Thyroid gland (tissue), 4 donors: ENCODE measurements around the gene EZR.

Source experiments
- POLR2A ChIP-seq, 2 donors: fragments of 450-650 bp; IDR thresholded peaks; one replicate each; pipeline ENCODE4 v1.6.1; 2017; ENCODE audit warnings: antibody characterized with exemption in 2 of 2, mild to moderate bottlenecking in 2 of 2, moderate library complexity in 1 of 2
- TF ChIP-seq, protein P1 (sequence below), 6 experiments: fragments of 200-600 bp in 3 of 6; fragments of 450-650 bp in 3 of 6; sonication (generic) in 3 of 6; IDR thresholded peaks; one replicate each; pipeline ENCODE4 v1.5.1; 2016 to 2019; ENCODE audit warnings: antibody characterized with exemption in 6 of 6, mild to moderate bottlenecking in 2 of 6, inconsistent platforms in 1 of 6, moderate library complexity in 1 of 6

DNA sequence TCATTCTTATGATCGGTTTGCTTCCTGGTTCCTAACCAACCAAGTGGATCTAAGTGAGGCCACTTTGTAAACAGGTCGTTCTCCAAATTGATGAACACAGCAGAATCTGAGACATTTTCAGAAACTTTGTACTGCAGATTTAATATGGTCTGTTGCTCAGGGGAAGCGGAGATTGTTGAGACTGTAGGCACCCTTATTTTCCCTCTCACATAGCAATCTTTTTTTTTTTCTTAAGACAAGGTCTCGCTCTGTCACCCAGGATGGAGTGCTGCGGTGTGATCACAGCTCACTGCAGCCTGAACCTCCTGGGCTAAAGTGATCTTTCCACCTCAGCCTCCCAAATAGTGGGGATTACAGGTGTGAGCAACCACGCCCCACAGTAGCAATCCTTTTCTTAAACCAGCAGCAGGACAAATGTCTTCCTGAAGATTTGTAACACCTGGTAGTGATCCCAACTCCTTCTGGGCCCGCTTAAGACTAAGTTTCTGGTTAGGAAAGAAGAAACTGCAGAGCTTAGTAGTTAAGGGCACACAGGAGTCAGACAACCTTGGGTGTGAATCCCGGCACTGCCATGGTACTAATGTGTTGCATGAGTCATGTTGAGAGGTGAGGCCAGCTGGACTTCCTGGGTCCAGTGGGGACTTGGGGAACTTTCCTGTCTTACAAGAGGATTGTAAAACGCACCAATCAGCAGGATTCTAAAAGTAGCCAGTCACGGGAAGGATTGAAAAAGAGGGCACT is 48.4 kb upstream of the EZR start:
- TF ChIP-seq, protein P1, sequence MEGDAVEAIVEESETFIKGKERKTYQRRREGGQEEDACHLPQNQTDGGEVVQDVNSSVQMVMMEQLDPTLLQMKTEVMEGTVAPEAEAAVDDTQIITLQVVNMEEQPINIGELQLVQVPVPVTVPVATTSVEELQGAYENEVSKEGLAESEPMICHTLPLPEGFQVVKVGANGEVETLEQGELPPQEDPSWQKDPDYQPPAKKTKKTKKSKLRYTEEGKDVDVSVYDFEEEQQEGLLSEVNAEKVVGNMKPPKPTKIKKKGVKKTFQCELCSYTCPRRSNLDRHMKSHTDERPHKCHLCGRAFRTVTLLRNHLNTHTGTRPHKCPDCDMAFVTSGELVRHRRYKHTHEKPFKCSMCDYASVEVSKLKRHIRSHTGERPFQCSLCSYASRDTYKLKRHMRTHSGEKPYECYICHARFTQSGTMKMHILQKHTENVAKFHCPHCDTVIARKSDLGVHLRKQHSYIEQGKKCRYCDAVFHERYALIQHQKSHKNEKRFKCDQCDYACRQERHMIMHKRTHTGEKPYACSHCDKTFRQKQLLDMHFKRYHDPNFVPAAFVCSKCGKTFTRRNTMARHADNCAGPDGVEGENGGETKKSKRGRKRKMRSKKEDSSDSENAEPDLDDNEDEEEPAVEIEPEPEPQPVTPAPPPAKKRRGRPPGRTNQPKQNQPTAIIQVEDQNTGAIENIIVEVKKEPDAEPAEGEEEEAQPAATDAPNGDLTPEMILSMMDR (IDR thresholded peaks at IDR 0.05) = no peak
- TF ChIP-seq POLR2A (IDR thresholded peaks at IDR 0.05) = peak in 1 of 2 donors; percentile 35
